ENCODE measurements around the gene USP54. TPM values are rescaled to one million over a fixed set of nuclear protein-coding genes. Genes with fewer than 3 reads are reported as not detected.

USP54 gene
- total RNA-seq, 4 donors from 2014 or later: 41.0 to 65.1 (median 50.5) TPM

- no peak for DNase-seq
- H3K4me1 ChIP-seq: no peaks in the 10 kb centered on the region
- TF ChIP-seq POLR2A (IDR thresholded peaks at IDR 0.05) (no peak), CTCF (IDR thresholded peaks at IDR 0.05) (no peak)
- no peaks in the 10 kb centered on the region for H3K27me3 ChIP-seq
- peaks cover 0 to 5% (median 0%) of the 10 kb centered on the region in 3 donors for H3K36me3 ChIP-seq
- no peak overlapping the region for H3K4me3 ChIP-seq
- no peak overlapping the region for H3K27ac ChIP-seq
- no peaks in the 10 kb centered on the region for H3K9me3 ChIP-seq
Observed at GRCh38 chr10:73561192-73561591, 29.9 kb downstream of the USP54 start.

GRCh38 chr10:73559590-73559989 lies 31.6 kb downstream of the USP54 start:
- no peak for TF ChIP-seq POLR2A (IDR thresholded peaks at IDR 0.05)
- no peak for TF ChIP-seq CTCF (IDR thresholded peaks at IDR 0.05)
- no peak overlapping the region for H3K27ac ChIP-seq
- DNase-seq: no peak
- no peaks in the 10 kb centered on the region for H3K9me3 ChIP-seq
- H3K4me3 ChIP-seq: no peak overlapping the region
- no peaks in the 10 kb centered on the region for H3K36me3 ChIP-seq
- no peaks in the 10 kb centered on the region for H3K4me1 ChIP-seq
- H3K27me3 ChIP-seq: no peaks in the 10 kb centered on the region

- H3K36me3 ChIP-seq: no peaks in the 10 kb centered on the region
- no peak overlapping the region for H3K27ac ChIP-seq
Observed at GRCh38 chr10:73556855-73557254, 34.3 kb downstream of the USP54 start.

DNA sequence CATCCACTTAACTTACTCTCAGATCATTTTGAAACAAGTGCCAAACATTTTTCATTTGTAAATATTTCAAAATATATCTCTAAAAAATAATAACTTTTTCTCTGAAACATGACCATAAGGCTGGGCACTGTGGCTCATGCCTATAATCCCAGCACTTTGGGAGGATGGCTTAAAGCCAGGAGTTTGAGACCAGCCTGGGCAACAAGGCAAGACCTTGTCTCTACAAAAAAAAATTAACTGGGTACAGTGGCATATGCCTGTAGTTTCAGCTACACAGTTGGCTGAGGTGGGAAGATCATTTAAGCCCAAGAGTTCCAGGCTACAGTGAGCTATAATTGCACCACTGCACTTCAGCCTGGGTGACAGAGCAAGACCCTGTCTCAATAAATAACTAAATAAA lies 36.4 kb downstream of the USP54 start:
- H3K27ac ChIP-seq: no peak overlapping the region
- H3K4me3 ChIP-seq: no peak overlapping the region
- no peaks in the 10 kb centered on the region for H3K9me3 ChIP-seq
- no peaks in the 10 kb centered on the region for H3K4me1 ChIP-seq
- no peaks in the 10 kb centered on the region for H3K36me3 ChIP-seq
- H3K27me3 ChIP-seq: no peaks in the 10 kb centered on the region
- no peak for TF ChIP-seq CTCF (IDR thresholded peaks at IDR 0.05)
- TF ChIP-seq POLR2A (IDR thresholded peaks at IDR 0.05): no peak
- DNase-seq: no peak

More at GRCh38 chr10:73556855-73557254, 34.3 kb downstream of the USP54 start:
- DNase-seq: no peak
- H3K4me1 ChIP-seq: no peaks in the 10 kb centered on the region
- H3K4me3 ChIP-seq: no peak overlapping the region
- no peaks in the 10 kb centered on the region for H3K9me3 ChIP-seq
- H3K27me3 ChIP-seq: no peaks in the 10 kb centered on the region
- TF ChIP-seq POLR2A (IDR thresholded peaks at IDR 0.05) (no peak), CTCF (IDR thresholded peaks at IDR 0.05) (no peak)

DNA sequence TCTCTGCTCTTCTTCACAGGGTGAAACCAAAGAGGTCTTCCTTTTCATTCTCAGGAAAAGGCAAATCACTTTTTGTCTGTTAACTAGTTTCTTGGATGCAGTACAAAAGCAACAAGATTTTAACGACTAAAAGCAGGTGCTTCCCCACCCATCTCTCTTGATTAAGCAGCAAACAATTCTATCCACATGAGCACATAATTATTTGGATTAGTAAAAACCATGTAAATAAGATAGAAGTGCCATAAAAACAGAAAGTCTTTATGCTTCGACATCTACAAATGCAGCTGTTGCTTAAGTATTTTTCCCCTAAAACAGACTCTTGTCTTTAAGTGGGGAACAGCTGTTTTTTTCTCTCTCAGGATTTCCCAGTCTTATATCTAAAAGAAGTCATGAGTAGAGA lies 37.4 kb downstream of the USP54 start:
- Histone ChIP-seq H3K4me3 (no peak overlapping the region), H3K9me3 (no peaks in the 10 kb centered on the region), H3K27me3 (no peaks in the 10 kb centered on the region), H3K4me1 (no peaks in the 10 kb centered on the region), H3K36me3 (no peaks in the 10 kb centered on the region), H3K27ac (no peak overlapping the region)
- no peak for DNase-seq
- TF ChIP-seq CTCF (IDR thresholded peaks at IDR 0.05) (no peak), POLR2A (IDR thresholded peaks at IDR 0.05) (no peak)

Data from Peyer's patch (tissue), 4 donors.